GM19099 (cell line): ENCODE data around the gene TFPI.

ENCODE experiments used
- POLR2A ChIP-seq: IDR thresholded peaks from 3 replicates; pipeline ENCODE4 v1.6.1; 2011; ENCODE audit warnings: low read depth; ENCODE audit not compliant: insufficient read length; ENCODE audit errors: extremely low read depth

Gene TFPI

GRCh38 chr2:187451510-187451909, 102.7 kb downstream of the TFPI start:
- no peak for TF ChIP-seq POLR2A

DNA sequence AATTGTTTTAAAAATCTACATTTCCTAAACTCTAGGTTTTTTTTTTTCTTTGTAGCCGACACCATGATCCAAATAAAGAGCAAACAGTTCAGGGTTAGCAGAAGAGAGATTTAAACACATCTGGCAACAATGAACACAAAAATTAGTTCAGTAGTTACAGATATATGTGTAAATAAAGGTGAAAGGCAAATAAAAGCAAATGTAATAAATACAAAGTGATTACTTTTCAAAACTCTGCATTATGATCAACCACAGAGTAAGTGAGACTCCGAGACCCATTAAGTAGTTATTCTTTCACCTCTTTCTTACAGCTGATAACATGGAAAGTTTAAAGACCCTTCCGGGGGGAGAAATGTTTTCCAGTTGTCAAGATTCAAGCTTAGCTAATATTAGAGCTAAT, 106.9 kb downstream of the TFPI start:
- TF ChIP-seq POLR2A: no peak

GRCh38 chr2:187446711-187447110, 107.5 kb downstream of the TFPI start:
- TF ChIP-seq POLR2A: no peak

GRCh38 chr2:187445051-187445450, 109.2 kb downstream of the TFPI start:
- no peak for TF ChIP-seq POLR2A

GRCh38 chr2:187442778-187443177, 111.5 kb downstream of the TFPI start:
- no peak for TF ChIP-seq POLR2A

DNA sequence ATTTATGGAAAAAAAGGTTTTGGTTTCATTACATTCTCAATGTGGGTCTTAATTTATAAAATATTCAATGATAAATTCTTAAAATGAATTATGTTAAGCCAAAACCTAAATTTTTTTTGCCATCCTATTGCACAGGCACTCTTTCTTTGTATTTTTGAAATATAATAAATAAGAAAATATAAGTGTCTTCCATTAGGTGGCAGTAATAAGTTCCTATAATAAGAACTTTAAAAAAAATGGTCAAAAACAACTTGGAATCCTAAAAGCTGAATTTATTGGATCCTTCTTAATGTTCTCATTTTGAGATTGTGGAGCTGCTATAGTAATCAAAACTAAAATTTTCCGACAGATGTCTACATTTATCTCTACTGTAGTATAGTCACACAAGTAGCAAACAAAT, 111.9 kb downstream of the TFPI start:
- no peak for TF ChIP-seq POLR2A

GRCh38 chr2:187440101-187440675, 114.0 kb downstream of the TFPI start:
- no peak for TF ChIP-seq POLR2A

- TF ChIP-seq POLR2A: no peak
These were observed 115.8 kb downstream of the TFPI start for GRCh38 chr2:187438455-187438854.

GRCh38 chr2:187435756-187436155, 118.5 kb downstream of the TFPI start:
- TF ChIP-seq POLR2A: no peak

- no peak for TF ChIP-seq POLR2A
These were observed 119.2 kb downstream of the TFPI start for GRCh38 chr2:187435078-187435477.

- TF ChIP-seq POLR2A: no peak
These were observed 119.9 kb downstream of the TFPI start for GRCh38 chr2:187434342-187434785.

- no peak for TF ChIP-seq POLR2A
These were observed 122.3 kb downstream of the TFPI start for GRCh38 chr2:187431911-187432310.

DNA sequence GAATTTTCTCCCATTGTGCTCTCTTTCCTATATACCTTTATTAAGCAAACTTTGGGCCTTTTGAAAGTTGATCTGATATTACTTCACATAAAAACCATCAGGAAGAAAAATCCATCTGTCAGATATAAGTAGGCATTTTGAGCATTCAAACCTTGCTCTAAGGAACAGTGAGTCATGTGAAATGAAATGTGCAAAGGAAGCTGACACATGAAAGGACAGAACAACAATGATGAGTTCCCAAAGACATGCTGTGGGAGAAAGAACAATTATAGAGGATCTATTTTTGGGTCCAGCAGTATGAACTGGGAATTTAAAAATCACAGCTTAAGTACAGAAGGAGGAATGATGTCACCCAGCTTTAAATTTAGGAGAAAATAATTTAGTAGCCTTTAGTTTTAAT, 124.2 kb downstream of the TFPI start:
- TF ChIP-seq POLR2A: no peak

DNA sequence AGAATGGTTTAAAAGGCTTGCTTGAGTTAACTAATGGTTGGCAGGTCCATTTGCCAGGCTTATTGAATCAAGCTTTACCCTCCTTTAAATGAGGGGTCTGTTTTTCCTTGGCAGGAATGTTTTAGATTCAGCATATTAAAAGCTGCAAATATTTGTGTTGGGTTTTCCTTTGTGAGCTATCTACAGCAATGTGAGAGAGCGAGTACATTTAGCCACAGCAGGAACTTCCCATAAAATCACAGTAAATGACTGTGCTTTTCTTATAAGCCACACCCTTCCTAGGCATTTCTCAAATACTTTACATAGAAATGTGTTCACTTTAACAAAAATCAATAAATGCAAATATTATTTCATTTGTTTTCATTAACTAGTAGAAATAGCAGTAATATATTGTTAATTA, 130.1 kb downstream of the TFPI start:
- TF ChIP-seq POLR2A: no peak

GRCh38 chr2:187422282-187422681, 132.0 kb downstream of the TFPI start:
- no peak for TF ChIP-seq POLR2A

DNA sequence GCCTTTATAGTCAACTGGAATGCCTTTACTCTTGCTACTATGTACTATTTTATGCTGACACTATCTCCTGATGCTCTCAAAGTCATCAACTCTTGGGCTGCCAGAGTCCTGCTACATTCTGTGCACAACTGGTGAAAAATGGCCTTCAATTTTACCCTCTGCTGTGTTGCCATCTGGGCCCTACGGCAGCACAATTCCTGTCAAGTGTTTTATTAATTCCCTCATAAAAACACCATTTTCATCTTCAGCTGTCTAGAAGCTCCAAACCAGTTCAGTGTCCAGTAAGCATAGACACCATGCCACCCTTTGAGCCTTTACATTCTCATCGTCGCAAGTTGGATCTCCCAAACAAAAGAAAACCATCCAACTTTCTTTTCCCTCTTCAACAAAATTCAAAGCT, 132.7 kb downstream of the TFPI start:
- no peak for TF ChIP-seq POLR2A

GRCh38 chr2:187419808-187420207, 134.4 kb downstream of the TFPI start:
- TF ChIP-seq POLR2A: no peak

- no peak for TF ChIP-seq POLR2A
These were observed 138.8 kb downstream of the TFPI start for GRCh38 chr2:187415449-187415848.
